ENCODE measurements around the gene ZFAND2B.
A peak's percentile ranks its signal among the peaks of the same experiment; 100 is the strongest.

The ZFAND2B gene

DNA sequence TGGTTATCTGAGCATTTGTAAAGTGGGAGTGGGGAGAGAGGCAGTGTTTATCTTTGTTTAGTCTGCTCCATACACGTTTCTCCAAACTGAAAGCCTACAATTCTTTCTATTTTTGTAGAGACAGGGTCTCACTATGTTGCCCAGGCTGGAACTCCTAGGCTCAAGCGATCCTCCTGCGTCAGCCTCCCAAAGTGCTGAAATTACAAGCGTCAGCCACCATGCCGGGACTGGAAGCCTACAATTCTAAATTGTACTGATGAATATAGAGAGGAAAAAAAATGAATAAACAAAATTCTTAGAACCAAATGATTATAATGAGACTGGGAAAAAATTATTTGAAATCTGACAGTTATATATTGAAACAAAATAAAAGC, 1.4 kb upstream of the ZFAND2B start:
- no peak overlapping the region for H3K4me3 ChIP-seq (replicated peaks; ENCODE audit: low read depth, low read length)
- TF ChIP-seq, protein P1, sequence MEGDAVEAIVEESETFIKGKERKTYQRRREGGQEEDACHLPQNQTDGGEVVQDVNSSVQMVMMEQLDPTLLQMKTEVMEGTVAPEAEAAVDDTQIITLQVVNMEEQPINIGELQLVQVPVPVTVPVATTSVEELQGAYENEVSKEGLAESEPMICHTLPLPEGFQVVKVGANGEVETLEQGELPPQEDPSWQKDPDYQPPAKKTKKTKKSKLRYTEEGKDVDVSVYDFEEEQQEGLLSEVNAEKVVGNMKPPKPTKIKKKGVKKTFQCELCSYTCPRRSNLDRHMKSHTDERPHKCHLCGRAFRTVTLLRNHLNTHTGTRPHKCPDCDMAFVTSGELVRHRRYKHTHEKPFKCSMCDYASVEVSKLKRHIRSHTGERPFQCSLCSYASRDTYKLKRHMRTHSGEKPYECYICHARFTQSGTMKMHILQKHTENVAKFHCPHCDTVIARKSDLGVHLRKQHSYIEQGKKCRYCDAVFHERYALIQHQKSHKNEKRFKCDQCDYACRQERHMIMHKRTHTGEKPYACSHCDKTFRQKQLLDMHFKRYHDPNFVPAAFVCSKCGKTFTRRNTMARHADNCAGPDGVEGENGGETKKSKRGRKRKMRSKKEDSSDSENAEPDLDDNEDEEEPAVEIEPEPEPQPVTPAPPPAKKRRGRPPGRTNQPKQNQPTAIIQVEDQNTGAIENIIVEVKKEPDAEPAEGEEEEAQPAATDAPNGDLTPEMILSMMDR (IDR thresholded peaks at IDR 0.05; ENCODE audit: low read depth, low read length, missing control alignments) = no peak
- no peak for DNase-seq (ENCODE audit: extremely low read depth, low read depth)

GRCh38 chr2:219205981-219206327, 628 bp upstream of the ZFAND2B start:
- DNase-seq (ENCODE audit: extremely low read depth, low read depth) = no peak
- H3K4me3 ChIP-seq (replicated peaks; ENCODE audit: low read depth, low read length) = peak overlapping the region; percentile 52
- TF ChIP-seq, protein P1 (IDR thresholded peaks at IDR 0.05; ENCODE audit: low read depth, low read length, missing control alignments) = no peak

GRCh38 chr2:219207134-219207883, 727 bp downstream of the ZFAND2B start:
- no peak for DNase-seq (ENCODE audit: extremely low read depth, low read depth)
- H3K4me3 ChIP-seq (replicated peaks; ENCODE audit: low read depth, low read length) = peak overlapping the region; percentile 52
- TF ChIP-seq, protein P1 (IDR thresholded peaks at IDR 0.05; ENCODE audit: low read depth, low read length, missing control alignments) = no peak

GRCh38 chr2:219207884-219208740, 1.5 kb downstream of the ZFAND2B start:
- TF ChIP-seq, protein P1 (IDR thresholded peaks at IDR 0.05; ENCODE audit: low read depth, low read length, missing control alignments) = no peak
- DNase-seq (ENCODE audit: extremely low read depth, low read depth) = no peak
- H3K4me3 ChIP-seq (replicated peaks; ENCODE audit: low read depth, low read length) = peak overlapping the region; percentile 52

- TF ChIP-seq, protein P1 (IDR thresholded peaks at IDR 0.05; ENCODE audit: low read depth, low read length, missing control alignments) = no peak
- H3K4me3 ChIP-seq (replicated peaks; ENCODE audit: low read depth, low read length) = no peak overlapping the region
- no peak for DNase-seq (ENCODE audit: extremely low read depth, low read depth)
These were observed 2.9 kb downstream of the ZFAND2B start for GRCh38 chr2:219209236-219210195.

- TF ChIP-seq, protein P1 (IDR thresholded peaks at IDR 0.05; ENCODE audit: low read depth, low read length, missing control alignments) = no peak
- no peak for DNase-seq (ENCODE audit: extremely low read depth, low read depth)
- H3K4me3 ChIP-seq (replicated peaks; ENCODE audit: low read depth, low read length) = no peak overlapping the region
These were observed 3.8 kb downstream of the ZFAND2B start for GRCh38 chr2:219210196-219210885.
